ENCODE results near the gene UCK2. TPM values are rescaled to one million over a fixed set of nuclear protein-coding genes. Genes with fewer than 3 reads are reported as not detected.

UCK2 gene
- total and polyA plus RNA-seq, 2 experiments from 2014 or later: 101 to 149 TPM

- TF ChIP-seq ETS1 (IDR thresholded peaks at IDR 0.05) (no peak), ZNF462 (CRISPR knock-in tag; IDR thresholded peaks at IDR 0.05) (no peak)
These were observed 22.1 kb downstream of the UCK2 start (continued) for GRCh38 chr1:165849353-165850133.

DNA sequence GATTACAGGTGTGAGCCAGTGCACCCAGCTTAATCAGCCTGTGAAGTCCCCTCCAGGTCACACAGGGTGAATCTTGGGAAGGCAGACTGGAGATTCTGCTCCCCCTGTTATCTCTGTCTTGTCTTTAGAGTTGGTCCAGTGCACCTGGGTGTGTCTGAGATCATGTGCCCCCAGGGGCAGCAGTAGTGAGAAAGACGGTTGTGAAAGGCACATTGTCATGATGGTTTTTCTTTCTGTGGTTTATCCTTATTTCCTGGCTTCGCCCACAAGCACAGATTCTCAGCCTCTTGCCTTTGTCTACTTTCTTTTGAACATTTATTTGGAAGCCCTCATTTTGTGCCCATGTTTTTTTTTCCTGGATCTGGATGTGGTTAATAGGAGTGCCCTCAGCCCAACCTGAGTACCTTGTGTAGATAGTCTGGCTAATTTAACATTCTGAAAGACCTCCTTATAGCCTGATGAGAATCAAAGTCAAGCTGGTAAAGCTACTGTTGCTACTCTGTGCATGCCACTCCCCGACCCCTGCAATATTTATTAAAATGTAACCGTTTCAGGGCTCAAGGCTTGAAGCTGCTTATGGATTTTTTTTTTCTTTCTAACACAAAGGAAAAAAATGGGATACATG is 23.7 kb downstream of the UCK2 start:
- Mint-ChIP-seq H3K4me3 (no peak overlapping the region), H3K36me3 (ENCODE audit: low read depth) (peaks cover 18% of the 10 kb centered on the region), H3K27ac (no peak overlapping the region), H3K27me3 (ENCODE audit: insufficient read depth, low read depth, poor library complexity) (peaks cover 5% of the 10 kb centered on the region), H3K4me1 (peaks cover 58% of the 10 kb centered on the region), H3K9me3 (no peaks in the 10 kb centered on the region)
- no peaks in the 10 kb centered on the region for H3K36me3 ChIP-seq (ENCODE audit: insufficient read depth)
- H3F3A ChIP-seq (replicated peaks; ENCODE audit: low read depth): no peaks in the 10 kb centered on the region
- no peaks in the 10 kb centered on the region for H3K27me3 ChIP-seq (ENCODE audit: insufficient read depth)
- H3K4me1 ChIP-seq (ENCODE audit: insufficient read depth): peaks cover 54% of the 10 kb centered on the region
- ATAC-seq (no peak), DNase-seq (ENCODE audit: low spot score) (no peak)
- H2AFZ ChIP-seq: no peak overlapping the region
- H3K4me3 ChIP-seq: no peak overlapping the region
- peak overlapping the region; percentile 69 for H3K27ac ChIP-seq (ENCODE audit: low read depth)
- H3K4me2 ChIP-seq: no peak overlapping the region
- H4K20me1 ChIP-seq (replicated peaks; ENCODE audit: insufficient read depth): peaks cover 91% of the 10 kb centered on the region
- no peaks in the 10 kb centered on the region for H3K9me2 ChIP-seq (ENCODE audit: insufficient read depth)
- H3K79me2 ChIP-seq (replicated peaks; ENCODE audit: insufficient read depth): peaks cover 100% of the 10 kb centered on the region
- TF ChIP-seq, protein P1, sequence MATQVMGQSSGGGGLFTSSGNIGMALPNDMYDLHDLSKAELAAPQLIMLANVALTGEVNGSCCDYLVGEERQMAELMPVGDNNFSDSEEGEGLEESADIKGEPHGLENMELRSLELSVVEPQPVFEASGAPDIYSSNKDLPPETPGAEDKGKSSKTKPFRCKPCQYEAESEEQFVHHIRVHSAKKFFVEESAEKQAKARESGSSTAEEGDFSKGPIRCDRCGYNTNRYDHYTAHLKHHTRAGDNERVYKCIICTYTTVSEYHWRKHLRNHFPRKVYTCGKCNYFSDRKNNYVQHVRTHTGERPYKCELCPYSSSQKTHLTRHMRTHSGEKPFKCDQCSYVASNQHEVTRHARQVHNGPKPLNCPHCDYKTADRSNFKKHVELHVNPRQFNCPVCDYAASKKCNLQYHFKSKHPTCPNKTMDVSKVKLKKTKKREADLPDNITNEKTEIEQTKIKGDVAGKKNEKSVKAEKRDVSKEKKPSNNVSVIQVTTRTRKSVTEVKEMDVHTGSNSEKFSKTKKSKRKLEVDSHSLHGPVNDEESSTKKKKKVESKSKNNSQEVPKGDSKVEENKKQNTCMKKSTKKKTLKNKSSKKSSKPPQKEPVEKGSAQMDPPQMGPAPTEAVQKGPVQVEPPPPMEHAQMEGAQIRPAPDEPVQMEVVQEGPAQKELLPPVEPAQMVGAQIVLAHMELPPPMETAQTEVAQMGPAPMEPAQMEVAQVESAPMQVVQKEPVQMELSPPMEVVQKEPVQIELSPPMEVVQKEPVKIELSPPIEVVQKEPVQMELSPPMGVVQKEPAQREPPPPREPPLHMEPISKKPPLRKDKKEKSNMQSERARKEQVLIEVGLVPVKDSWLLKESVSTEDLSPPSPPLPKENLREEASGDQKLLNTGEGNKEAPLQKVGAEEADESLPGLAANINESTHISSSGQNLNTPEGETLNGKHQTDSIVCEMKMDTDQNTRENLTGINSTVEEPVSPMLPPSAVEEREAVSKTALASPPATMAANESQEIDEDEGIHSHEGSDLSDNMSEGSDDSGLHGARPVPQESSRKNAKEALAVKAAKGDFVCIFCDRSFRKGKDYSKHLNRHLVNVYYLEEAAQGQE (IDR thresholded peaks at IDR 0.05; ENCODE audit: unreplicated experiment): no peak
- no peak for TF ChIP-seq CREB1 (CRISPR knock-in tag; IDR thresholded peaks at IDR 0.05; ENCODE audit: low read depth)
- no peak for TF ChIP-seq STAT1 (IDR thresholded peaks at IDR 0.05; ENCODE audit: unreplicated experiment)
- TF ChIP-seq EZH2 (IDR thresholded peaks at IDR 0.05; ENCODE audit: low read depth, unreplicated experiment): no peak
- no peak for TF ChIP-seq JUNB (IDR thresholded peaks at IDR 0.05; ENCODE audit: unreplicated experiment)
- TF ChIP-seq NANOG (IDR thresholded peaks at IDR 0.05; ENCODE audit: borderline replicate concordance): no peak
- TF ChIP-seq ETS1 (IDR thresholded peaks at IDR 0.05): no peak
